Measurements from ENCODE around the gene ZFPM1. TPM values are rescaled to one million over a fixed set of nuclear protein-coding genes. Genes with fewer than 3 reads are reported as not detected.
"Not testable (repeated sequence)": the region's sequence is repeated elsewhere in the genome, so short reads cannot be mapped to it uniquely, and the experiment has no call there.

ZFPM1 gene
- polyA plus RNA-seq, 1 donor = 1.8 TPM

GRCh38 chr16:88478889-88479792 is 26.1 kb downstream of the ZFPM1 start:
- no peak for DNase-seq (ENCODE audit: low read depth)

- no peak for DNase-seq (ENCODE audit: low read depth)
These were observed 27.0 kb downstream of the ZFPM1 start for GRCh38 chr16:88479793-88480760.

GRCh38 chr16:88480829-88481228 is 27.7 kb downstream of the ZFPM1 start:
- DNase-seq (ENCODE audit: low read depth) = no peak

GRCh38 chr16:88481851-88482250 is 28.8 kb downstream of the ZFPM1 start:
- no peak for DNase-seq (ENCODE audit: low read depth)

GRCh38 chr16:88482630-88483391 is 29.7 kb downstream of the ZFPM1 start:
- no peak for DNase-seq (ENCODE audit: low read depth)

- no peak for DNase-seq (ENCODE audit: low read depth)
These were observed 30.2 kb downstream of the ZFPM1 start for GRCh38 chr16:88483392-88483641.

GRCh38 chr16:88484505-88485365 is 31.7 kb downstream of the ZFPM1 start:
- no peak for DNase-seq (ENCODE audit: low read depth)

- not testable (repeated sequence) for DNase-seq (ENCODE audit: low read depth)
These were observed 32.3 kb downstream of the ZFPM1 start for GRCh38 chr16:88485366-88485741.

- no peak for DNase-seq (ENCODE audit: low read depth)
These were observed 33.5 kb downstream of the ZFPM1 start for GRCh38 chr16:88486398-88487123.

GRCh38 chr16:88487124-88487432 is 34.0 kb downstream of the ZFPM1 start:
- no peak for DNase-seq (ENCODE audit: low read depth)

GRCh38 chr16:88487920-88488851 is 35.1 kb downstream of the ZFPM1 start:
- no peak for DNase-seq (ENCODE audit: low read depth)

GRCh38 chr16:88489163-88489741 is 36.2 kb downstream of the ZFPM1 start:
- DNase-seq (ENCODE audit: low read depth) = no peak

- no peak for DNase-seq (ENCODE audit: low read depth)
These were observed 38.0 kb downstream of the ZFPM1 start for GRCh38 chr16:88491001-88491559.

- DNase-seq (ENCODE audit: low read depth) = no peak
These were observed 38.7 kb downstream of the ZFPM1 start for GRCh38 chr16:88491560-88492310.

- no peak for DNase-seq (ENCODE audit: low read depth)
These were observed 40.8 kb downstream of the ZFPM1 start for GRCh38 chr16:88493879-88494278.

GRCh38 chr16:88494335-88495154 is 41.5 kb downstream of the ZFPM1 start:
- DNase-seq (ENCODE audit: low read depth) = no peak

- no peak for DNase-seq (ENCODE audit: low read depth)
These were observed 42.2 kb downstream of the ZFPM1 start for GRCh38 chr16:88495268-88495772.
